ENCODE measurements around the gene FKRP.

DNA sequence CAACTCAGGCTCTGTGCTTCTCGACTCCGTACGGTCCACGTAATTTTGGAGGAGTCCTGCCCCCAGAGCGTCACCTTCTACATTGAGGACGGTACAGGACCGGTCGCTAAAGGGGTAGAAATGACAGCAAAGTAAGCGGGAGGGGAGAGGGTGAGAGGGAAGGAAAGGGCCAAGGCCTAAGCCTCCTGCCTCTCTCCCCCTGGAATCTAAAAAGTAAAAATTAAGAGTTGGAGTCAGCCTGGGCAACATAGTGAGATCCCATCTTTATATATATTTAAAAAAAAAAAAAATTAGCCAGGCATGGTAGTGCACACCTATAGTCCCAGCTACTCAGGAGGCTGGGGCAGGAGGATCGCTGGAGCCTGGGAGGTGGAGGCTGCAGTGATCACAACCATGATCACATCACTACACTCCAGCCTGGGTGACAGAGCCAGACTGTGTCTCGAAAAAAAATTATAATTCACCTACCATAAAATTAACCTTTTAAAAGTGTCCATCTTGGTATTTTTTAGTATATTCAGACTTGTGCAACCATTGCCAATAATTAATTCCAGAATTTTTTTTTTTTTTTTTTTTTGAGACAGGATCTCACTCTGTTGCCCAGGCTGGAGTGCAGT is 29.9 kb downstream of the FKRP start:
- TF ChIP-seq, protein P1, sequence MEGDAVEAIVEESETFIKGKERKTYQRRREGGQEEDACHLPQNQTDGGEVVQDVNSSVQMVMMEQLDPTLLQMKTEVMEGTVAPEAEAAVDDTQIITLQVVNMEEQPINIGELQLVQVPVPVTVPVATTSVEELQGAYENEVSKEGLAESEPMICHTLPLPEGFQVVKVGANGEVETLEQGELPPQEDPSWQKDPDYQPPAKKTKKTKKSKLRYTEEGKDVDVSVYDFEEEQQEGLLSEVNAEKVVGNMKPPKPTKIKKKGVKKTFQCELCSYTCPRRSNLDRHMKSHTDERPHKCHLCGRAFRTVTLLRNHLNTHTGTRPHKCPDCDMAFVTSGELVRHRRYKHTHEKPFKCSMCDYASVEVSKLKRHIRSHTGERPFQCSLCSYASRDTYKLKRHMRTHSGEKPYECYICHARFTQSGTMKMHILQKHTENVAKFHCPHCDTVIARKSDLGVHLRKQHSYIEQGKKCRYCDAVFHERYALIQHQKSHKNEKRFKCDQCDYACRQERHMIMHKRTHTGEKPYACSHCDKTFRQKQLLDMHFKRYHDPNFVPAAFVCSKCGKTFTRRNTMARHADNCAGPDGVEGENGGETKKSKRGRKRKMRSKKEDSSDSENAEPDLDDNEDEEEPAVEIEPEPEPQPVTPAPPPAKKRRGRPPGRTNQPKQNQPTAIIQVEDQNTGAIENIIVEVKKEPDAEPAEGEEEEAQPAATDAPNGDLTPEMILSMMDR (conservative IDR thresholded peaks at IDR 0.05; ENCODE audit: low read length), result no peak
- no peak for TF ChIP-seq EZH2phosphoT487 (IDR thresholded peaks at IDR 0.05; ENCODE audit: borderline replicate concordance, low read depth, low read length)
